Adrenal gland (tissue), 12 donors: ENCODE data around the gene APBB2. TPM values are rescaled to one million over a fixed set of nuclear protein-coding genes. Genes with fewer than 3 reads are reported as not detected.

ENCODE experiments used
- DNase-seq, 7 donors: peaks; one replicate each; pipeline ENCODE4 v3.0.0-alpha.2; 2019 to 2020
- H3K27ac ChIP-seq, 5 donors: fragments of 200-600 bp; sonication (generic) in 4 of 5; 1 replicate in 3 of 5; 2 replicates in 2 of 5; pipeline versions ENCODE4 v1.5.1 to v1.8.0; 2016 to 2020; ENCODE audit warnings: mild to moderate bottlenecking in 1 of 5
- H3K27me3 ChIP-seq: fragments of 200-600 bp; 2 replicates; pipeline ENCODE4 v1.8.0; 2021
- H3K36me3 ChIP-seq, 2 donors: fragments of 200-600 bp; replicated peaks in 1 of 2; 1 replicate in 1 of 2; 2 replicates in 1 of 2; pipeline versions ENCODE4 v1.5.1 to v1.8.0; 2018 to 2022
- H3K4me1 ChIP-seq, 2 donors: fragments of 200-600 bp; replicated peaks in 1 of 2; 1 replicate in 1 of 2; 2 replicates in 1 of 2; pipeline versions ENCODE4 v1.5.1 to v1.8.0; 2018 to 2021
- H3K4me3 ChIP-seq, 4 donors: fragments of 200-600 bp; sonication (generic) in 3 of 4; one replicate each; pipeline ENCODE4 v1.5.1; 2016 to 2018
- H3K9me3 ChIP-seq, 3 donors: fragments of 200-600 bp; sonication (generic) in 1 of 3; replicated peaks in 1 of 3; 1 replicate in 2 of 3; 2 replicates in 1 of 3; pipeline versions ENCODE4 v1.5.1 to v1.8.0; 2016 to 2021
- POLR2A ChIP-seq, 2 donors: fragments of 450-650 bp; IDR thresholded peaks; one replicate each; pipeline ENCODE4 v1.6.1; 2017; ENCODE audit warnings: antibody characterized with exemption in 2 of 2, mild to moderate bottlenecking in 2 of 2, moderate library complexity in 1 of 2
- WGBS, 4 donors: extraction: QIAGEN DNeasy Blood & Tissue Kit in 2 of 4; methylation state at CpG; one replicate each; pipeline versions ENCODE4 v1.1.5 to v1.1.7; 2013 to 2017; 5-methylcytosine and 5-hydroxymethylcytosine counted together
- intact Hi-C, 2 donors: fragments of 100-400 bp; cut with DNase I; formaldehyde crosslinking; loops; one replicate each; pipeline versions ENCODE4 v1.14.1 to v1.15.0; 2022 to 2023
- polyA plus RNA-seq, 3 donors: library from polyadenylated mRNA; stranded (reverse); fragments of 200-250 nt in 2 of 3; fragments of 350-450 nt in 1 of 3; fragmentation: Illumina TruSeq in 1 of 3; extraction: RNeasy Lipid Tissue Mini Kit (QIAGEN cat#74804) in 1 of 3; gene quantifications; one replicate each; pipeline ENCODE4 v1.2.3, GENCODE V29; 2013 to 2014
- total RNA-seq, 9 donors: library from RNA; depleted of rRNA in 4 of 9; stranded (reverse); fragments of >200 nt in 4 of 9; fragments of 120-200 nt in 1 of 9; fragmentation: NEBNext Ultra II Directional in 1 of 9; extraction: Animal tissue kit (Norgen Biotek cat#: 25700) in 1 of 9; gene quantifications; one replicate each; pipeline versions ENCODE4 v1.1.0 to v1.2.4, GENCODE V29; 2013 to 2023
- TF ChIP-seq, protein P1 (sequence below), 6 experiments: fragments of 450-650 bp in 4 of 6; fragments of 200-600 bp in 2 of 6; sonication (generic) in 1 of 6; IDR thresholded peaks; 1 replicate in 5 of 6; 2 replicates in 1 of 6; pipeline versions ENCODE4 v1.5.1 to v1.8.0; 2016 to 2021; ENCODE audit warnings: antibody characterized with exemption in 6 of 6, mild to moderate bottlenecking in 2 of 6, moderate library complexity in 1 of 6
- donor health status: healthy with polysubstance abuse.
- donor health status: Bipolar disorder and iron deficiency.
- donor health status: DM: yes; HTN: yes; CAD: no.
- donor health status: DM: no; HTN: no; CAD: no.
- donor health status: DM: no; HTN: no; CAD: no.
- donor health status: DM: yes; HTN: yes; CAD: no.

APBB2 gene
- total and polyA plus RNA-seq, 12 donors = 12.4 to 135 (median 39.7) TPM

DNA sequence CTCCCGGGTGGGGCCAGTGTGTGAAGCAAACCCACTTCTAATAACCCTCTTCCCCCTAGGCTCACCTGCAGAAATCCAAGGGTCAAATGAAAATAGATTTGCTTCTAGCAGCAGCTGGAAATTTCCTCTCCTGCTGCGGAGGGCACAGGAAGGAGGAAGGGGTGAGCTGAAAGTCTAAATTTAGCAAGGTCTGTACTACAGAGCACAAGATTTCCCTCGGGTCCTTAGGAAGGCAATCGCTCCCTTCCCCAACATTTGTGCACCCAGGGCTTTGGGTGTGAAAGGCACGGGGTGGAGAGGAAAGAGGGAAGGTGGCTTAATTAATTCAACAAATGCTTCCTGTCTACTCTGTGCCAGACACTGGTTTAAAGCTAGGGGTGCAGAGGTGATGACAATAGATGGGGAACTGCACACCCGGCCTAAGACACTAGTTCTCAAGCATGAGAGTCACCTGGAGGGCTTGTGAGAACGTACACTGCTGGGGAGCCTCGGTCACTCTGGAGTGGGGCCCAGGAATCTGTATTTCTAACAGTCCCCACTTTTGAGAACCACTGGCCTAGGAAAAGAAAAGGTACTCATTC, 260.2 kb downstream of the APBB2 start:
- intact Hi-C loops = no loop called here
- no peak overlapping the region for H3K4me3 ChIP-seq
- peaks cover 8 to 16% of the 10 kb centered on the region in 2 donors for H3K4me1 ChIP-seq
- H3K27me3 ChIP-seq = no peaks in the 10 kb centered on the region
- H3K9me3 ChIP-seq = no peaks in the 10 kb centered on the region
- peak overlapping the region in 3 of 5 donors; percentile 9 to 68 (median 55) for H3K27ac ChIP-seq
- no peak for DNase-seq
- 53 to 70% (median 60%) methylated on average over 8 of the region's 8 CpGs for WGBS, 4 donors
- no peaks in the 10 kb centered on the region for H3K36me3 ChIP-seq
- TF ChIP-seq POLR2A (IDR thresholded peaks at IDR 0.05) = no peak
- TF ChIP-seq, protein P1, sequence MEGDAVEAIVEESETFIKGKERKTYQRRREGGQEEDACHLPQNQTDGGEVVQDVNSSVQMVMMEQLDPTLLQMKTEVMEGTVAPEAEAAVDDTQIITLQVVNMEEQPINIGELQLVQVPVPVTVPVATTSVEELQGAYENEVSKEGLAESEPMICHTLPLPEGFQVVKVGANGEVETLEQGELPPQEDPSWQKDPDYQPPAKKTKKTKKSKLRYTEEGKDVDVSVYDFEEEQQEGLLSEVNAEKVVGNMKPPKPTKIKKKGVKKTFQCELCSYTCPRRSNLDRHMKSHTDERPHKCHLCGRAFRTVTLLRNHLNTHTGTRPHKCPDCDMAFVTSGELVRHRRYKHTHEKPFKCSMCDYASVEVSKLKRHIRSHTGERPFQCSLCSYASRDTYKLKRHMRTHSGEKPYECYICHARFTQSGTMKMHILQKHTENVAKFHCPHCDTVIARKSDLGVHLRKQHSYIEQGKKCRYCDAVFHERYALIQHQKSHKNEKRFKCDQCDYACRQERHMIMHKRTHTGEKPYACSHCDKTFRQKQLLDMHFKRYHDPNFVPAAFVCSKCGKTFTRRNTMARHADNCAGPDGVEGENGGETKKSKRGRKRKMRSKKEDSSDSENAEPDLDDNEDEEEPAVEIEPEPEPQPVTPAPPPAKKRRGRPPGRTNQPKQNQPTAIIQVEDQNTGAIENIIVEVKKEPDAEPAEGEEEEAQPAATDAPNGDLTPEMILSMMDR (IDR thresholded peaks at IDR 0.05) = no peak

DNA sequence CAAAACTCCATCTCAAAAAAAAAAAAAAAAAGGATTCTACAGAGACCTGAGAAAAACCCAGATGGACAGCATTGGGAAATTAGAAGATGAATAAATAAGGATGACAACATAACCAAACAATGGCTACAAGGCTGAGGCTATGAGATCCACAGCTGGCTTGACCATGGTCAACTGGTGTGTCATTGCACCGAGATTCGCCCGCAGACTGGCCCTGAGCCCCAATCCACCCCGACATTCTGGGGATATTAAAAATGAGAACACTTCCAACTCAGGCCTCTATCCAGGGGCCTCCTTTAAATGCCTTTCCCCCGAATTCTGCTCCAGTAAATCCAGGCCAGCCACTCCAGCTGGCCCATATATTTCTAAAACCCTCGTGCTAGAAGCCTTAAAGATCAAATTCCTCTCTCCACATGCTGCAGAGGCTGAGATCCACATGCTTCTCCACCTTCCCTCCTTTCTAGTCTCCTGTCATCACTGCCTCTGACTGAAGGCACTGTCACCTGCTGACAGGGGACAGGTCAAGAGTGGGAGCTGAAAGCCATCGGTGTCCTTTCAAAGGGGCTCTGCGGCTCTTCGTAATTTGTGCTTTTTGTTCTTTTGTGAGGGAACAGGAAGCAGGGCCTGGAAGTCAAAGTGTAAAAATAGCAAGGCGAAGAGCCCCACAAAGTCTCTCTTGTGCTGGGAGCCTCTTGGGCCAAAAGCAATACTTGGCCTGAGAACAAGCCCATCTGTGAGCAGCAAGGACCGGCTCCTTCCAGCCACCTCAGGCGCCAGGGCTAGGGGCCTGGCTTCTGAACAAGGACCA, 260.9 kb downstream of the APBB2 start:
- Histone ChIP-seq H3K27ac (peak overlapping the region in 4 of 5 donors; percentile 9 to 68 (median 45)), H3K9me3 (no peaks in the 10 kb centered on the region), H3K4me1 (peaks cover 8 to 16% of the 10 kb centered on the region in 2 donors), H3K4me3 (no peak overlapping the region), H3K36me3 (no peaks in the 10 kb centered on the region), H3K27me3 (no peaks in the 10 kb centered on the region)
- DNase-seq = no peak
- intact Hi-C loops = no loop called here
- 63 to 86% (median 70%) methylated on average over 10 to 12 of the region's 12 CpGs for WGBS, 4 donors
- TF ChIP-seq, protein P1 (IDR thresholded peaks at IDR 0.05) = no peak
- no peak for TF ChIP-seq POLR2A (IDR thresholded peaks at IDR 0.05)

DNA sequence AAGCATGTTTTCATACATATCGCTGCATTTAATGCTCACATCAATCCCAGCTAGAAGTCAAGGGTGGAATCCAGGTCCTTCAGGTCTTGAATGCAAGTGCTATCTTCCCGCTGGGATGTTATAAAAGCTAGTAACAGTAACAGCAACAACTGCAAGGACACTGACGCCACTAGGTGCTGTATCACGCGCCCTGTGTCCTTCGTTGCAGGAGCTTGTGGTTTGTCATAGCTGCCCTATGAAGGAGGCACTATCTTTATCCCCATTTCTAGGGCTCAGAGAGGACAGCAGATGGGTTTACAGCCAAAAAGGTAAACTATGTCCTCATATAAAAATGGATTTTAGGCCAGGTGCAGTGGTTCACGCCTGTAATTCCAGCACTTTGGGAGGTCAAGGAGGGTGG, 261.7 kb downstream of the APBB2 start:
- no peak overlapping the region for H3K4me3 ChIP-seq
- intact Hi-C loops = no loop called here
- no peaks in the 10 kb centered on the region for H3K27me3 ChIP-seq
- DNase-seq = no peak
- WGBS, 4 donors = 86 to 94% (median 92%) methylated on average over 7 of the region's 7 CpGs
- H3K4me1 ChIP-seq = peaks cover 8 to 16% of the 10 kb centered on the region in 2 donors
- no peaks in the 10 kb centered on the region for H3K36me3 ChIP-seq
- H3K27ac ChIP-seq = peak overlapping the region in 1 of 5 donors; percentile 56
- no peak for TF ChIP-seq POLR2A (IDR thresholded peaks at IDR 0.05)
- no peaks in the 10 kb centered on the region for H3K9me3 ChIP-seq

DNA sequence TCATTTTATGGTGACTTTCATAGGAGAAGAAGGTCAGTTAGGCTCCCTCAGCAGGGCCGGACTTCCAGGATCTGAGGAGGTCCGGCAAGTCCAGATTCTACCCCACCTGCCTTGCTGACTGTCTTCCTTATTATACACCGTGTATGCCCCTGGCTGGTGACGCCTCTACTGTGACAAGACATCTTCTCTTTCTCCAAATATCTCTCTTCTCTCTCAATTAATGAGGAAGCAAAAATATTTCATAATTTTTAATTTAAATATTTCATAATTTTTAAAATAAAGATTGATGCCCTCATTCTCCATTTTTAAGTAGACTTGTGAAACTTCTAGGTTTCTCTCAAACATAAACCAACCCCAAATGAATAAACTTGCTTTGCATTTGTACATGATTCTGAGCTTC, 262.1 kb downstream of the APBB2 start:
- 84 to 91% (median 88%) methylated on average over 4 of the region's 4 CpGs for WGBS, 4 donors
- TF ChIP-seq, protein P1 (IDR thresholded peaks at IDR 0.05) = no peak
- no peak for TF ChIP-seq POLR2A (IDR thresholded peaks at IDR 0.05)
- no peaks in the 10 kb centered on the region for H3K9me3 ChIP-seq
- no peak overlapping the region for H3K27ac ChIP-seq
- no peak for DNase-seq
- H3K4me3 ChIP-seq = no peak overlapping the region
- no peaks in the 10 kb centered on the region for H3K36me3 ChIP-seq
- intact Hi-C loops = no loop called here
- no peaks in the 10 kb centered on the region for H3K27me3 ChIP-seq
- H3K4me1 ChIP-seq = peaks cover 8 to 16% of the 10 kb centered on the region in 2 donors
